ENCODE data around the gene LNPK. TPM values are rescaled to one million over a fixed set of nuclear protein-coding genes. Genes with fewer than 3 reads are reported as not detected.
"Not testable (repeated sequence)": the region's sequence is repeated elsewhere in the genome, so short reads cannot be mapped to it uniquely, and the experiment has no call there.

The LNPK gene
- total and polyA plus RNA-seq, 2 donors (not counting 1 experiment from before 2014, with no cell fraction given): 38.1 to 38.4 TPM

- Histone ChIP-seq H2AFZ (ENCODE audit: low read length) (no peak overlapping the region), H3K4me3 (replicated peaks in 1 of 4; ENCODE audit: control extremely low read depth in 1 of 4, insufficient read depth in 1 of 4, low read depth in 3 of 4, low read length in 4 of 4) (no peak overlapping the region), H3K36me3 (ENCODE audit: control insufficient read depth, insufficient read depth, low read length) (no peaks in the 10 kb centered on the region), H4K20me1 (ENCODE audit: control insufficient read depth, extremely low read depth, insufficient read depth, low read length) (no peaks in the 10 kb centered on the region), H3K9me3 (ENCODE audit: control insufficient read depth, insufficient read depth, low read depth, low read length) (no peaks in the 10 kb centered on the region), H3K79me2 (ENCODE audit: control insufficient read depth, insufficient read depth, low read length) (no peaks in the 10 kb centered on the region), H3K27ac (ENCODE audit: insufficient read depth, low read length) (no peak overlapping the region), H3K4me2 (ENCODE audit: extremely low read depth, insufficient read depth, low read length) (no peak overlapping the region), H3K27me3 (ENCODE audit: control insufficient read depth, insufficient read depth, low read length) (no peaks in the 10 kb centered on the region), H3K4me1 (ENCODE audit: control insufficient read depth, extremely low read depth, insufficient read depth, low read length) (no peaks in the 10 kb centered on the region), H3K9ac (ENCODE audit: insufficient read depth, low read length) (no peak overlapping the region)
- no peak for DNase-seq (ENCODE audit: low read depth in 2 of 2)
- TF ChIP-seq EZH2 (IDR thresholded peaks at IDR 0.05; ENCODE audit: low read length, missing control alignments) (no peak), CTCF (conservative IDR thresholded peaks at IDR 0.05 in 1 of 2, IDR thresholded peaks at IDR 0.05 in 1 of 2; ENCODE audit: low read depth in 1 of 2, low read length in 2 of 2) (no peak)
Observed at GRCh38 chr2:175964195-175964594, 37.9 kb downstream of the LNPK start.

GRCh38 chr2:175963171-175963570, 38.9 kb downstream of the LNPK start:
- H3K27me3 ChIP-seq (ENCODE audit: control insufficient read depth, insufficient read depth, low read length); H3K9ac ChIP-seq (ENCODE audit: insufficient read depth, low read length); H4K20me1 ChIP-seq (ENCODE audit: control insufficient read depth, extremely low read depth, insufficient read depth, low read length); H3K36me3 ChIP-seq (ENCODE audit: control insufficient read depth, insufficient read depth, low read length); H3K27ac ChIP-seq (ENCODE audit: insufficient read depth, low read length); H3K79me2 ChIP-seq (ENCODE audit: control insufficient read depth, insufficient read depth, low read length); DNase-seq (ENCODE audit: low read depth in 2 of 2); H3K4me2 ChIP-seq (ENCODE audit: extremely low read depth, insufficient read depth, low read length); H2AFZ ChIP-seq (ENCODE audit: low read length); H3K4me3 ChIP-seq (replicated peaks in 1 of 4; ENCODE audit: control extremely low read depth in 1 of 4, insufficient read depth in 1 of 4, low read depth in 3 of 4, low read length in 4 of 4); H3K4me1 ChIP-seq (ENCODE audit: control insufficient read depth, extremely low read depth, insufficient read depth, low read length); H3K9me3 ChIP-seq (ENCODE audit: control insufficient read depth, insufficient read depth, low read depth, low read length): not testable (repeated sequence)

GRCh38 chr2:175957845-175958244, 44.2 kb downstream of the LNPK start:
- Histone ChIP-seq H3K27me3 (ENCODE audit: control insufficient read depth, insufficient read depth, low read length) (no peaks in the 10 kb centered on the region), H3K79me2 (ENCODE audit: control insufficient read depth, insufficient read depth, low read length) (no peaks in the 10 kb centered on the region), H2AFZ (ENCODE audit: low read length) (no peak overlapping the region), H3K4me1 (ENCODE audit: control insufficient read depth, extremely low read depth, insufficient read depth, low read length) (no peaks in the 10 kb centered on the region), H3K4me3 (replicated peaks in 1 of 4; ENCODE audit: control extremely low read depth in 1 of 4, insufficient read depth in 1 of 4, low read depth in 3 of 4, low read length in 4 of 4) (no peak overlapping the region), H3K9me3 (ENCODE audit: control insufficient read depth, insufficient read depth, low read depth, low read length) (no peaks in the 10 kb centered on the region), H3K9ac (ENCODE audit: insufficient read depth, low read length) (no peak overlapping the region), H3K27ac (ENCODE audit: insufficient read depth, low read length) (no peak overlapping the region), H4K20me1 (ENCODE audit: control insufficient read depth, extremely low read depth, insufficient read depth, low read length) (no peaks in the 10 kb centered on the region), H3K4me2 (ENCODE audit: extremely low read depth, insufficient read depth, low read length) (no peak overlapping the region), H3K36me3 (ENCODE audit: control insufficient read depth, insufficient read depth, low read length) (no peaks in the 10 kb centered on the region)
- no peak for DNase-seq (ENCODE audit: low read depth in 2 of 2)
- TF ChIP-seq CTCF (conservative IDR thresholded peaks at IDR 0.05 in 1 of 2, IDR thresholded peaks at IDR 0.05 in 1 of 2; ENCODE audit: low read depth in 1 of 2, low read length in 2 of 2) (no peak), EZH2 (IDR thresholded peaks at IDR 0.05; ENCODE audit: low read length, missing control alignments) (no peak)
